ENCODE results near the gene CRHR2.

The CRHR2 gene

GRCh38 chr7:30702200-30702599, 19.9 kb upstream of the CRHR2 start:
- no peak overlapping the region for H3K4me3 ChIP-seq (replicated peaks; ENCODE audit: low read depth, low read length)
- DNase-seq (ENCODE audit: extremely low read depth, low read depth), result no peak
- peak; percentile 36 for TF ChIP-seq CTCF (IDR thresholded peaks at IDR 0.05; ENCODE audit: low read depth, low read length, missing control alignments)

- DNase-seq (ENCODE audit: extremely low read depth, low read depth), result no peak
- TF ChIP-seq CTCF (IDR thresholded peaks at IDR 0.05; ENCODE audit: low read depth, low read length, missing control alignments), result no peak
- H3K4me3 ChIP-seq (replicated peaks; ENCODE audit: low read depth, low read length), result no peak overlapping the region
Observed at GRCh38 chr7:30700941-30701340, 18.7 kb upstream of the CRHR2 start.

DNA sequence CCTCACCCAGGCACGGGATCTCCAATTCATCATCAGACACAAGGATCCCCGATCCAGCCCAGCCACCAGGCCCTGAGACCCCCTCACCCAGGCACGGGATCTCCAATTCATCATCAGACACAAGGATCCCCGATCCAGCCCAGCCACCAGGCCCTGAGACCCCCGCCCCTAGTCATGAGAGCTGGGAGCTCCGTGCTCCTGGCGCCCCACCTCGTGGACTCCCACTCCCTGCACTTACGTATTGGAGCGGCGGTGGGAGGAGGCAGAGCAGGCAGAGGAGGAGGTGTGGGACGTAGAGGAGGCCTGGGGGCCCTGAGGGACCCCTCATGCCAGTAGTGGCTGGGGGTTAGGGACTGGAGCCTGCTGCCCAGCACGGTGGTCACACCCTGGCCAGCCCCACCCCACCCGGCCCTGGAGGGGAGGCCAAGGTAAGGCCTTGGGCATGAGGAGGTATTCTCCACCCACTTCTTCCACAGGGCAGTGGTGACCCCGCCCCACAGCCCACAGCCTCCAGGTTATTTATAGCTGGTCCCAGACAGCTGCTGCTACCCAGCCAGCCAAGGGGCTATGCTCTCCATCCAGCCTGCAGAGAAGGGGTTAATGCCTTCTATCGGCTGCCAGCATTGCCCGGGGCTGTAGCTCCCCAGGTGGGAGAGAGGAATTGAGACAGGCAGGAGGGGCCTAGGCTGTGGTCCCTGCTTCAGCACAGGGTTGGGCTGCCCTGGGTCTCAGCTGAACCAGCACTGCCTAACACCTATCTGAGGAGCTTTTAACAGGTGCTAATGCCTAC, 17.6 kb upstream of the CRHR2 start:
- no peak for TF ChIP-seq CTCF (IDR thresholded peaks at IDR 0.05; ENCODE audit: low read depth, low read length, missing control alignments)
- no peak for DNase-seq (ENCODE audit: extremely low read depth, low read depth)
- no peak overlapping the region for H3K4me3 ChIP-seq (replicated peaks; ENCODE audit: low read depth, low read length)

GRCh38 chr7:30698481-30698880, 16.2 kb upstream of the CRHR2 start:
- no peak for DNase-seq (ENCODE audit: extremely low read depth, low read depth)
- H3K4me3 ChIP-seq (replicated peaks; ENCODE audit: low read depth, low read length), result no peak overlapping the region
- TF ChIP-seq CTCF (IDR thresholded peaks at IDR 0.05; ENCODE audit: low read depth, low read length, missing control alignments), result no peak

DNA sequence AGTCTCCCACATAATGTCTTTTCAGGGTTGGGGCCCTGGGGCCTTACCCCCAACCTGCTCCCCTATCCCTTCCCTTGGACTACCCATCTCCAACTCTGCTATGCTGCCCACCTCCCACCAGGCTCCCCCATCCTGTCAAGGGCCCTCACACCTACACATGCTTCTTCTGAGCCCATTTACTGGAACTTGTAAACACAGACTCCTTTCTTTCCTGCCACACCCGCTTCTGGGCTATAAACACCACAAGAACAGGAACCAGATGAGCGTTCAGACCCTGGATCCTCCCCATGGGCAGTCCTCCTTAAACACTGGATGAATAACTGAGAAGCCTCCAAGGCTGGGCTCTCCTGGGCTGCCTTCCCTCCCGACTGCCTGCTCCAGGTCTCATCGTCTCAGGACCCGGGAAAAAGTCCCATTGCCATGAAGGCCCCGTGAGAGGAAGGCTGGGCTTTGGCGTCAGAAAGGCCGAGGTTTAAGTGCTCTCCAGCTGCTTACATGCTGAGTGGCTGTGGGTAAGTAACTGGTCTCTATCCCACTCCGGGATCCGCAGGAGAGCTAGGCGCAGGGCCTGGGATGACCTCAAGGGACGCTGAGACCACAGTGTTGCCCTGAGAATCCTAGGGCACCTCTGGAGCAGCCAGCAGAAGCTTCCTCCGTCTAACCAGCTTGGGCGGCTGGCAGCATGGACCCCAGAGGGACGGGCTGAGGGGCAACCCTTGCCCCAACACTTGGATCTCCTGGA, 15.6 kb upstream of the CRHR2 start:
- DNase-seq (ENCODE audit: extremely low read depth, low read depth), result peak; percentile 37
- no peak overlapping the region for H3K4me3 ChIP-seq (replicated peaks; ENCODE audit: low read depth, low read length)
- TF ChIP-seq CTCF (IDR thresholded peaks at IDR 0.05; ENCODE audit: low read depth, low read length, missing control alignments), result no peak

DNA sequence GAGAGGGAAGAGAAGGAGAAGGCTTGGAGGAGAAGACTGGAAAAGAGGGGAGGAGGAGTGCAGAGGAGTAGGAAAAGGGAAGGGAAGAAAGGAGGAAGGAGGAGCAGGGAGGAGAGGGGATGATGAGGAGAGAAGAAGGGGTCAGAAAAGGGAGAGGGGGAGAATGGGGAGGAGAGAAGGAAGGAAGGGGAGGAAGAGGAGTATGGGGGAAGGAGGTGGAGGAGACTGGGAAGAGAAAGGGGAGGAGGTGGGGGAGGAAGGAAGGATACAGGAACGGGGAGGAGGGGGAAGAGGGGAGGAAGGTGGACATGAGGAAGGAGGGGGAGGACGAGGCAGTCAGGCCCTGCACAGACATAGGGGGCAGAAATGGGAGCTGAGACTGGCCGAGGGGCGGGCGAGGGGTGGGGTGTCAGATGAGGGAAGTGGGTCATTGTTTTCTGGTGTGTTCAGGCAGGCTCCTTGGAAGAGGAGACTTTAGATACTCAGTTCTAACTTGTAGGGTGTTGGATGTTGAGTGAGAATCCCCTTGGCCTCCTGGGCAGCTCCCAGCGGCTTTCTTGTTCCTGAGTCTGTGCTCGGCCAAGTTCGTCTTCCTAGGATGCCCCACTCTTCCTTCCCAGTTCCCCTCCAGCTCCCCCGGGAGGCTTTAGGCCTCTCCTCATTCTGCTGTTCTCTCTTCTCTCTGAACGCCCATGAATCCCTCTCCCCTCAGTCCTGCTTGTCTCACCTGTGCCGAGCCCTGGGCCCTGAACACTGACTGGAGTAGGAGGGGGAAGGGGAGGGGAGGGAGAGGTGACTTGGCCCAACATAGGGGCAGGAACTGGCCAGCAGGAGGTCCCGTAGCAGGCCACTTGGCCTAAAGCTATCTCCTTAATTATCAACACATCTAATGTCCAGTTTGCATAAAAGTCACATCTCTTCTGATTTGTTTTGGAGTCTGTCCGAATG, 12.8 kb upstream of the CRHR2 start:
- DNase-seq (ENCODE audit: extremely low read depth, low read depth), result no peak
- H3K4me3 ChIP-seq (replicated peaks; ENCODE audit: low read depth, low read length), result no peak overlapping the region
- no peak for TF ChIP-seq CTCF (IDR thresholded peaks at IDR 0.05; ENCODE audit: low read depth, low read length, missing control alignments)

Data from HFF-Myc (cell line).